ENCODE data around the gene SNAP29.

SNAP29 gene

GRCh38 chr22:20940186-20940651, 81.4 kb downstream of the SNAP29 start:
- no peak for TF ChIP-seq CTCF (IDR thresholded peaks at IDR 0.05; ENCODE audit: insufficient read depth, low read length, missing control alignments)
- H3K4me3 ChIP-seq (ENCODE audit: low read depth, low read length), result no peak overlapping the region
- DNase-seq (ENCODE audit: low read depth, low spot score), result no peak
- ChIA-PET POLR2A (no interaction called here), CTCF (interaction anchor here (1.0 kb wide), 1 partner anchor 23 kb away, joined by 5 read pairs; the partner anchor contains the start of gene CRKL)
